ENCODE results near the gene CAMK2N2. TPM values are rescaled to one million over a fixed set of nuclear protein-coding genes. Genes with fewer than 3 reads are reported as not detected.
A peak's percentile ranks its signal among the peaks of the same experiment; 100 is the strongest.

The CAMK2N2 gene
- total RNA-seq, 1 experiment from 2014 or later: 0.66 TPM

- Histone ChIP-seq H3K9me3 (no peaks in the 10 kb centered on the region), H3K27me3 (replicated peaks; ENCODE audit: control insufficient read depth, insufficient read depth, low read length) (no peaks in the 10 kb centered on the region), H3K36me3 (ENCODE audit: control insufficient read depth, insufficient read depth, low read length) (no peaks in the 10 kb centered on the region), H3K4me3 (ENCODE audit: low read depth, low read length) (no peak overlapping the region), H3K4me1 (no peaks in the 10 kb centered on the region)
- Mint-ChIP-seq H3K27me3 (ENCODE audit: insufficient read depth, unreplicated experiment) (peaks cover 13% of the 10 kb centered on the region), H3K36me3 (ENCODE audit: insufficient read depth, unreplicated experiment) (no peaks in the 10 kb centered on the region), H3K27ac (ENCODE audit: unreplicated experiment) (no peak overlapping the region), H3K4me1 (ENCODE audit: low read depth, unreplicated experiment) (no peaks in the 10 kb centered on the region), H3K9me3 (ENCODE audit: unreplicated experiment) (no peaks in the 10 kb centered on the region), H3K4me3 (ENCODE audit: unreplicated experiment) (no peak overlapping the region)
- intact Hi-C loops (cut with micrococcal nuclease; ENCODE audit: unreplicated experiment): no loop called here
- BruUV-seq (replicated peaks): no TSS peak
- ChIA-PET CTCF (interaction anchor here (1.2 kb wide), 1 partner anchor 17 kb away, joined by 3 read pairs; no protein-coding TSS in a partner anchor), POLR2A (no interaction called here)
- TF ChIP-seq CTCF (IDR thresholded peaks at IDR 0.05; ENCODE audit: insufficient read depth in 1 of 2, low read depth in 1 of 2, low read length in 1 of 2, severe bottlenecking in 1 of 2, unreplicated experiment in 1 of 2): no peak
- DNase-seq: no peak
Measured at GRCh38 chr3:184211297-184211696, 50.1 kb downstream of the CAMK2N2 start.

Small RNA genes lying within 50 kb of the gene (microRNA-seq; reads per million reads assigned to microRNA genes)
- 4.1 reads per million, percentile 27 among the genes with 10 or more reads in this experiment for gene MIR1224

Other genes starting within 250 kb of the CAMK2N2 start
- 21.3 and 22.4 TPM in 2 replicates for gene ABCC5, start 243.7 kb downstream of the CAMK2N2 start, total RNA-seq (2022)
- not detected in 2 replicates for gene HTR3D, start 229.8 kb downstream of the CAMK2N2 start, total RNA-seq (2022)
- not detected in 2 replicates for gene HTR3C, start 208.5 kb downstream of the CAMK2N2 start, total RNA-seq (2022)
- gene HTR3E, start 164.5 kb downstream of the CAMK2N2 start, total RNA-seq (2022): not detected in 2 replicates
- gene EIF2B5, start 126.2 kb downstream of the CAMK2N2 start, total RNA-seq (2022): 43.8 and 52.9 TPM in 2 replicates
- gene DVL3, start 106.2 kb downstream of the CAMK2N2 start, total RNA-seq (2022): 83.9 and 86.7 TPM in 2 replicates
- 202 and 214 TPM in 2 replicates for gene AP2M1, start 86.7 kb downstream of the CAMK2N2 start, total RNA-seq (2022)
- gene ABCF3, start 75.4 kb downstream of the CAMK2N2 start, total RNA-seq (2022): 68.8 and 69.8 TPM in 2 replicates
- 0.79 and 1.6 TPM in 2 replicates for gene VWA5B2, start 32.0 kb downstream of the CAMK2N2 start, total RNA-seq (2022)
- gene ALG3, start 12.6 kb downstream of the CAMK2N2 start, total RNA-seq (2022): 73.4 and 74.9 TPM in 2 replicates
- gene EEF1AKMT4, start 11.9 kb downstream of the CAMK2N2 start, total RNA-seq (2022): 12.1 and 13.1 TPM in 2 replicates
- not detected in 2 replicates for gene ECE2, start 14.5 kb upstream of the CAMK2N2 start, total RNA-seq (2022)
- 285 and 294 TPM in 2 replicates for gene PSMD2, start 37.7 kb upstream of the CAMK2N2 start, total RNA-seq (2022)
- gene EIF4G1, start 53.1 kb upstream of the CAMK2N2 start, total RNA-seq (2022): 410 and 423 TPM in 2 replicates
- 6.1 and 6.7 TPM in 2 replicates for gene FAM131A, start 76.0 kb upstream of the CAMK2N2 start, total RNA-seq (2022)
- gene CLCN2, start 100.1 kb upstream of the CAMK2N2 start, total RNA-seq (2022): 23.0 and 28.6 TPM in 2 replicates
- 96.4 and 101 TPM in 2 replicates for gene POLR2H, start 100.2 kb upstream of the CAMK2N2 start, total RNA-seq (2022)
- gene THPO, start 116.7 kb upstream of the CAMK2N2 start, total RNA-seq (2022): 1.4 and 1.6 TPM in 2 replicates
- 5.5 and 6.4 TPM in 2 replicates for gene CHRD, start 118.5 kb upstream of the CAMK2N2 start, total RNA-seq (2022)

Measured in Caco-2 (cell line).